HepG2 (cell line): ENCODE results near the gene SAP25. TPM values are rescaled to one million over a fixed set of nuclear protein-coding genes. Genes with fewer than 3 reads are reported as not detected.

Source experiments
- CCDC6 ChIP-seq: sonication (generic); formaldehyde crosslinking; IDR thresholded peaks from 2 replicates; pipeline ENCODE4 v1.8.1; 2022; ENCODE audit warnings: mild to moderate bottlenecking, missing genetic modification reagents, moderate library complexity
- CENPX ChIP-seq: sonication (generic); formaldehyde crosslinking; IDR thresholded peaks from 2 replicates; pipeline ENCODE4 v1.9.0; 2021; ENCODE audit warnings: mild to moderate bottlenecking, missing genetic modification reagents, moderate library complexity
- CSRNP2 ChIP-seq: sonication (generic); formaldehyde crosslinking; conservative IDR thresholded peaks from 2 replicates; pipeline ENCODE4 v1.8.0; 2022; ENCODE audit warnings: low read depth, missing genetic modification reagents
- FOSL2 ChIP-seq: sonication (generic); formaldehyde crosslinking; IDR thresholded peaks from 2 replicates; pipeline ENCODE4 v1.4.0; 2020; ENCODE audit warnings: missing genetic modification reagents
- HNF1B ChIP-seq: sonication (generic); formaldehyde crosslinking; IDR thresholded peaks from 2 replicates; pipeline ENCODE4 v1.5.1; 2020; ENCODE audit warnings: mild to moderate bottlenecking, moderate library complexity, missing genetic modification reagents
- HNRNPK ChIP-seq: fragments of 200-400 bp; formaldehyde crosslinking; IDR thresholded peaks from 2 replicates; pipeline ENCODE4 v1.6.1; 2018; ENCODE audit warnings: low read length, low read depth, moderate library complexity, mild to moderate bottlenecking; ENCODE audit not compliant: poor library complexity, severe bottlenecking
- IKZF4 ChIP-seq: sonication (generic); formaldehyde crosslinking; IDR thresholded peaks from 2 replicates; pipeline ENCODE4 v1.5.1; 2020; ENCODE audit warnings: borderline replicate concordance, mild to moderate bottlenecking, low read depth, missing genetic modification reagents; ENCODE audit errors: not compliant biosample characterization
- IRF1 ChIP-seq: sonication (generic); formaldehyde crosslinking; IDR thresholded peaks from 2 replicates; pipeline ENCODE4 v1.4.0; 2020; ENCODE audit warnings: low read depth, mild to moderate bottlenecking, missing genetic modification reagents
- MXD1 ChIP-seq: sonication (generic); formaldehyde crosslinking; IDR thresholded peaks from 2 replicates; pipeline ENCODE4 v1.4.0; 2020; ENCODE audit warnings: mild to moderate bottlenecking, missing genetic modification reagents
- NCOA1 ChIP-seq: sonication (generic); formaldehyde crosslinking; IDR thresholded peaks from 2 replicates; pipeline ENCODE4 v1.9.0; 2021; ENCODE audit warnings: missing genetic modification reagents
- PAF1 ChIP-seq: IDR thresholded peaks from 2 replicates; pipeline ENCODE4 v1.6.1; 2016; ENCODE audit warnings: missing genetic modification reagents, missing compliant biosample characterization
- SMYD3 ChIP-seq: sonication (generic); formaldehyde crosslinking; IDR thresholded peaks from 2 replicates; pipeline ENCODE4 v1.8.1; 2023; ENCODE audit warnings: mild to moderate bottlenecking, missing genetic modification reagents
- SRSF1 ChIP-seq: fragments of 200-400 bp; formaldehyde crosslinking; optimal IDR thresholded peaks from 2 replicates; pipeline ENCODE3; 2017; ENCODE audit warnings: mild to moderate bottlenecking, low read depth, low read length, moderate library complexity
- TAF15 ChIP-seq: fragments of 200-400 bp; formaldehyde crosslinking; IDR thresholded peaks from one replicate; pipeline ENCODE4 v1.6.1; 2018; ENCODE audit warnings: mild to moderate bottlenecking, low read depth, low read length; ENCODE audit not compliant: poor library complexity, severe bottlenecking
- TARDBP ChIP-seq: sonication (generic); formaldehyde crosslinking; IDR thresholded peaks from 2 replicates; pipeline ENCODE4 v1.8.0; 2022; ENCODE audit warnings: mild to moderate bottlenecking, missing genetic modification reagents
- TBP ChIP-seq: sonication (generic); formaldehyde crosslinking; IDR thresholded peaks from 2 replicates; pipeline ENCODE4 v1.5.0; 2020; ENCODE audit warnings: missing genetic modification reagents
- U2AF1 ChIP-seq: fragments of 200-400 bp; formaldehyde crosslinking; optimal IDR thresholded peaks from 2 replicates; pipeline ENCODE3; 2017; ENCODE audit warnings: mild to moderate bottlenecking, low read depth, low read length
- ZFP82 ChIP-seq: sonication (generic); formaldehyde crosslinking; IDR thresholded peaks from 2 replicates; pipeline ENCODE4 v1.5.1; 2020; ENCODE audit warnings: mild to moderate bottlenecking, missing genetic modification reagents, borderline replicate concordance
- ZNF205 ChIP-seq: IDR thresholded peaks from 2 replicates; pipeline ENCODE4 v1.6.1; 2018; ENCODE audit warnings: missing biosample characterization, missing genetic modification reagents
- ZNF577 ChIP-seq: sonication (generic); formaldehyde crosslinking; IDR thresholded peaks from 2 replicates; pipeline ENCODE4 v1.4.0; 2020; ENCODE audit warnings: mild to moderate bottlenecking, low read depth, missing genetic modification reagents, borderline replicate concordance
- ZNF768 ChIP-seq: sonication (generic); formaldehyde crosslinking; IDR thresholded peaks from 2 replicates; pipeline ENCODE4 v1.4.0; 2020; ENCODE audit warnings: missing genetic modification reagents
- ZNF770 ChIP-seq: sonication (generic); formaldehyde crosslinking; IDR thresholded peaks from 2 replicates; pipeline ENCODE4 v1.5.0; 2020; ENCODE audit warnings: mild to moderate bottlenecking, missing genetic modification reagents
- polyA plus RNA-seq, 8 experiments: library from polyadenylated mRNA; depleted of rRNA in 3 of 8; stranded (reverse) in 7 of 8; unstranded in 1 of 8; fragments of >200 nt; fragmentation: Illumina TruSeq in 4 of 8; extraction: Trizol in 4 of 8; gene quantifications; 2 replicates each; pipeline versions ENCODE4 v1.2.1 to v1.2.3, GENCODE V29; 2011 to 2016; ENCODE audit warnings: low read depth in 4 of 8, missing spikeins in 1 of 8, mixed read lengths in 1 of 8; ENCODE audit not compliant: insufficient read depth in 1 of 8
- total RNA-seq, 5 experiments: library from RNA; depleted of rRNA; stranded (reverse); fragments of >200 nt; fragmentation: Illumina TruSeq; extraction: Trizol; gene quantifications; 2 replicates each; pipeline ENCODE4 v1.2.3, GENCODE V29; 2016; ENCODE audit warnings: low read depth in 1 of 5

SAP25 gene
- total and polyA plus RNA-seq, 2 of the 13 experiments (the other 11 are each of a cell fraction or from before 2014, with no cell fraction given) = 0.15 to 0.20 TPM

- TF ChIP-seq TAF15 (peak; percentile 98), SMYD3 (CRISPR knock-in tag) (peak; percentile 49; the same call in 1 of the 2 replicates), ZNF577 (no peak), FOSL2 (0 out of 2 replicates have a peak, but pooled peaks have one; percentile 49), NCOA1 (CRISPR knock-in tag) (peak; percentile 26; the same call in 1 of the 2 replicates), CCDC6 (CRISPR knock-in tag) (no peak), PAF1 (CRISPR knock-in tag) (peak; percentile 62), HNF1B (peak; percentile 23; the same call in 1 of the 2 replicates), ZNF205 (CRISPR knock-in tag) (no peak), TBP (no peak), SRSF1 (peak; percentile 70), ZNF768 (peak; percentile 65; the same call in 1 of the 2 replicates), IRF1 (CRISPR knock-in tag) (0 out of 2 replicates have a peak, but pooled peaks have one; percentile 34), IKZF4 (CRISPR knock-in tag) (peak; percentile 36), ZFP82 (CRISPR knock-in tag) (no peak), MXD1 (CRISPR knock-in tag) (0 out of 2 replicates have a peak, but pooled peaks have one; percentile 27), TARDBP (CRISPR knock-in tag) (peak; percentile 67), HNRNPK (peak; percentile 58), ZNF770 (CRISPR knock-in tag) (0 out of 2 replicates have a peak, but pooled peaks have one; percentile 35), CENPX (CRISPR knock-in tag) (no peak), U2AF1 (no peak), CSRNP2 (CRISPR knock-in tag) (no peak)
These were observed 2.5 kb downstream of the SAP25 start (continued) for GRCh38 chr7:100570954-100571828.
